ENCODE results near the gene PMEL. TPM values are rescaled to one million over a fixed set of nuclear protein-coding genes. Genes with fewer than 3 reads are reported as not detected.

The PMEL gene
- total and polyA plus RNA-seq, 2 donors (not counting 1 experiment from before 2014, with no cell fraction given) = 0.32 to 0.46 TPM

- H3K79me2 ChIP-seq (ENCODE audit: control insufficient read depth, insufficient read depth, low read length) = no peaks in the 10 kb centered on the region
- DNase-seq (no peak), ATAC-seq (ENCODE audit: low read depth) (no peak)
- Mint-ChIP-seq H3K27ac (no peak overlapping the region), H3K4me3 (no peak overlapping the region), H3K4me1 (peaks cover 3% of the 10 kb centered on the region), H3K9me3 (ENCODE audit: insufficient read depth) (no peaks in the 10 kb centered on the region), H3K27me3 (no peaks in the 10 kb centered on the region)
- H2AFZ ChIP-seq (ENCODE audit: insufficient read depth, low read depth, low read length, poor library complexity, severe bottlenecking) = no peak overlapping the region
- H3K9ac ChIP-seq (ENCODE audit: low read length) = no peak overlapping the region
- H3K4me2 ChIP-seq (replicated peaks; ENCODE audit: low read depth, low read length, poor library complexity, severe bottlenecking) = no peak overlapping the region
- TF ChIP-seq CTCF (IDR thresholded peaks at IDR 0.05) = no peak
- TF ChIP-seq EZH2 (IDR thresholded peaks at IDR 0.05; ENCODE audit: borderline replicate concordance, insufficient read depth, low read depth, low read length, poor library complexity, severe bottlenecking) = no peak
- WGBS (ENCODE audit: insufficient coverage) = 97% methylated on average over 5 of the region's 5 CpGs
- ChIA-PET POLR2A (no interaction called here), CTCF (no interaction called here)
- H4K20me1 ChIP-seq (ENCODE audit: control insufficient read depth, insufficient read depth, low read length, poor library complexity, severe bottlenecking) = no peaks in the 10 kb centered on the region
- no peaks in the 10 kb centered on the region for H3K36me3 ChIP-seq (replicated peaks in 1 of 2; ENCODE audit: control extremely low read depth in 1 of 2, control insufficient read depth in 1 of 2, extremely low read depth in 1 of 2, insufficient read depth in 2 of 2, low read length in 1 of 2)
- H3K27me3 ChIP-seq (replicated peaks in 1 of 4; ENCODE audit: control extremely low read depth in 1 of 4, control insufficient read depth in 3 of 4, insufficient read depth in 4 of 4, low read length in 3 of 4) = no peaks in the 10 kb centered on the region
- H3K4me1 ChIP-seq (ENCODE audit: control insufficient read depth in 2 of 2, insufficient read depth in 2 of 2, low read length in 2 of 2) = no peaks in the 10 kb centered on the region
- H3K27ac ChIP-seq (ENCODE audit: low read length in 2 of 2) = no peak overlapping the region
- intact Hi-C loops (cut with micrococcal nuclease) = no loop called here
- H3K9me3 ChIP-seq (ENCODE audit: control extremely low read depth in 1 of 3, control insufficient read depth in 2 of 3, insufficient read depth in 1 of 3, low read length in 2 of 3) = no peaks in the 10 kb centered on the region
- H3K4me3 ChIP-seq (ENCODE audit: control extremely low read depth in 1 of 5, extremely low read depth in 1 of 5, insufficient read depth in 1 of 5, low read depth in 2 of 5, low read length in 4 of 5) = no peak overlapping the region
Observed at GRCh38 chr12:56013482-56013881, 47.6 kb upstream of the PMEL start.

DNA sequence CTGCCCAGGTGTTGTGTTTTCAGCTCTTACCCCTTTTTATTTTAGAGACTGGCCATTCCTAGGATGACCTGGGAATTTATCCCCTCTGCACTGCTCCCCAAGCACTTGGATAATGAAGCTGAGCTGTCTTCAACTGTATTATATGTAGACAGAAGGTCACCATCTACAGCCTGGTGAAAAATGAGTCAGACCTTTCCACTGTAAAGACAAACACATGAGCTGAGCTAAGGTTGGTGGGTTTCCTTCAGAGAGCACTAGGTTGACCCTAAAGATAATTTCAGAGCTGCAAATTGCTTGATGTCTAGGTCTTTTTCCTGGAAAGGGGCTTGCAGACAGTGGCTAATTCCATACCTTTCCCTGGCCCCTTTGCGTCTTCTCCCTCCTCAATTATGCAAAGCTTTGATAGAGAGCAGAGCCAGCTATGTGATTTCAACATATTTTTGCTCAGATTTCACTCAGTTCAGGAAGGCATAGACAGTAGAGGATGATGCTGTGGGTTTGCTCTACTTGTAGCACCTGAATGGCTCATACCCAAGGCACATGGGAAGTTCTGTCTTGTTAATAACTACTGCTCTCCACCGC lies 45.8 kb upstream of the PMEL start:
- no peaks in the 10 kb centered on the region for H4K20me1 ChIP-seq (ENCODE audit: control insufficient read depth, insufficient read depth, low read length, poor library complexity, severe bottlenecking)
- H2AFZ ChIP-seq (ENCODE audit: insufficient read depth, low read depth, low read length, poor library complexity, severe bottlenecking) = no peak overlapping the region
- ATAC-seq (ENCODE audit: low read depth) (no peak), DNase-seq (no peak)
- H3K4me2 ChIP-seq (replicated peaks; ENCODE audit: low read depth, low read length, poor library complexity, severe bottlenecking) = no peak overlapping the region
- no peak overlapping the region for H3K27ac ChIP-seq (ENCODE audit: low read length in 2 of 2)
- CTCF ChIA-PET = interaction anchor here (1.4 to 2.0 kb wide), 2 partner anchors 12 to 15 kb away, joined by 3 to 6 read pairs; partner anchors contain the start of gene SUOX
- no peaks in the 10 kb centered on the region for H3K27me3 ChIP-seq (replicated peaks in 1 of 4; ENCODE audit: control extremely low read depth in 1 of 4, control insufficient read depth in 3 of 4, insufficient read depth in 4 of 4, low read length in 3 of 4)
- Mint-ChIP-seq H3K4me1 (peaks cover 14% of the 10 kb centered on the region), H3K27me3 (no peaks in the 10 kb centered on the region), H3K27ac (no peak overlapping the region), H3K4me3 (no peak overlapping the region), H3K9me3 (ENCODE audit: insufficient read depth) (no peaks in the 10 kb centered on the region)
- H3K9me3 ChIP-seq (ENCODE audit: control extremely low read depth in 1 of 3, control insufficient read depth in 2 of 3, insufficient read depth in 1 of 3, low read length in 2 of 3) = no peaks in the 10 kb centered on the region
- no peak overlapping the region for H3K9ac ChIP-seq (ENCODE audit: low read length)
- H3K36me3 ChIP-seq (replicated peaks in 1 of 2; ENCODE audit: control extremely low read depth in 1 of 2, control insufficient read depth in 1 of 2, extremely low read depth in 1 of 2, insufficient read depth in 2 of 2, low read length in 1 of 2) = no peaks in the 10 kb centered on the region
- POLR2A ChIA-PET = no interaction called here
- H3K4me3 ChIP-seq (ENCODE audit: control extremely low read depth in 1 of 5, extremely low read depth in 1 of 5, insufficient read depth in 1 of 5, low read depth in 2 of 5, low read length in 4 of 5) = no peak overlapping the region
- peaks cover 5 to 11% of the 10 kb centered on the region in 2 donors for H3K4me1 ChIP-seq (ENCODE audit: control insufficient read depth in 2 of 2, insufficient read depth in 2 of 2, low read length in 2 of 2)
- intact Hi-C loops (cut with micrococcal nuclease) = no loop called here
- no peak for TF ChIP-seq EZH2 (IDR thresholded peaks at IDR 0.05; ENCODE audit: borderline replicate concordance, insufficient read depth, low read depth, low read length, poor library complexity, severe bottlenecking)
- no peak for TF ChIP-seq CTCF (IDR thresholded peaks at IDR 0.05)
- no peaks in the 10 kb centered on the region for H3K79me2 ChIP-seq (ENCODE audit: control insufficient read depth, insufficient read depth, low read length)
- no CpG with 5 or more reads among the region's 2 CpGs for WGBS (ENCODE audit: insufficient coverage)
